ENCODE data around the gene CCDC102A. TPM values are rescaled to one million over a fixed set of nuclear protein-coding genes. Genes with fewer than 3 reads are reported as not detected.
A peak's percentile ranks its signal among the peaks of the same experiment; 100 is the strongest.

Gene CCDC102A
- total and polyA plus RNA-seq, 10 of the 15 experiments (the other 5 are each of a cell fraction or from before 2014, with no cell fraction given) = 0.03 to 5.9 (median 2.4) TPM

DNA sequence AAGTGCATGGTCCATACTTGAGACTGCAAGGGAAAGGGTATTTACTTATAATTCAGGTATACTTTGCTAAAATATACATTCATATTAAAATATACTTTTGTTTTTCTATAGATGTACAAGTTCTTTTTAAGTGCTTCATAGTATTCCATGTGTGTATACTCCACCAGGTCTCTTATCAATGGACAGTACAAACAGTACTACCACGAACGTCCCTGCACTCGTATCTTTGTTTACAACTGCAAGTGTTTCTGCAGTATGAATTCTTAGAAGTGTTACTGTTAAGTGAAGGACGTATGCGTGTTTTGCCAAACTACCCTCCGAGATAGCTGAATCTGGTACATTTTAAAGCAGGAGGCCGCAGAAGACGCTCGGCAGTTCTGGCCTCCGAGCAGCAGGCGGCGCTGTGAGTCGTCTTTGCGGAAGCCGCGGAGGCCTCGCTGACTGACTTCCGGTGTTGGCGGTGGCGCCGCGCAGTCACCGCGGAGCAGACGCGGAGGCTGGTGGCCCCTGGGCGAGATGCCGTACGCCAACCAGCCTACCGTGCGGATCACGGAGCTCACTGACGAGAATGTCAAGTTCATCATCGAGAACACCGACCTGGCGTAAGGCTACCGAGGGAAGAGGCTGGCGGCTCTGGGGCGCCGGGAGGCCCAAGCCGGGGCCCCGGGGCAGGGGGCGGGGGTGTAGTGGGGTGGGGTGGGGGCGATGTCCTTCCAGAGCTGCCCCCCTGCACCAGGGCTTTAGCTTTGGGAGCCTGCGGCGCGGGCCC is 74.0 kb downstream of the CCDC102A start, which contains the start of gene POLR2C (continued):
- TF ChIP-seq SUPT20H (IDR thresholded peaks at IDR 0.05; ENCODE audit: borderline replicate concordance, control insufficient read depth, low read depth, low read length) = no peak
- TF ChIP-seq, protein P1, sequence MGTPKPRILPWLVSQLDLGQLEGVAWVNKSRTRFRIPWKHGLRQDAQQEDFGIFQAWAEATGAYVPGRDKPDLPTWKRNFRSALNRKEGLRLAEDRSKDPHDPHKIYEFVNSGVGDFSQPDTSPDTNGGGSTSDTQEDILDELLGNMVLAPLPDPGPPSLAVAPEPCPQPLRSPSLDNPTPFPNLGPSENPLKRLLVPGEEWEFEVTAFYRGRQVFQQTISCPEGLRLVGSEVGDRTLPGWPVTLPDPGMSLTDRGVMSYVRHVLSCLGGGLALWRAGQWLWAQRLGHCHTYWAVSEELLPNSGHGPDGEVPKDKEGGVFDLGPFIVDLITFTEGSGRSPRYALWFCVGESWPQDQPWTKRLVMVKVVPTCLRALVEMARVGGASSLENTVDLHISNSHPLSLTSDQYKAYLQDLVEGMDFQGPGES (IDR thresholded peaks at IDR 0.05) = no peak
- peak; percentile 78 for TF ChIP-seq CREM (IDR thresholded peaks at IDR 0.05; ENCODE audit: low read depth)
- TF ChIP-seq KAT2A (conservative IDR thresholded peaks at IDR 0.05; ENCODE audit: control insufficient read depth, low read depth, low read length) = no peak
- TF ChIP-seq EGR1 (IDR thresholded peaks at IDR 0.05; ENCODE audit: borderline replicate concordance in 1 of 2, low read depth in 2 of 2, low read length in 2 of 2) = peak in 1 of 2 experiments; percentile 83; a peak in 2 of 3 replicates
- TF ChIP-seq SREBF1 (IDR thresholded peaks at IDR 0.05; ENCODE audit: low read length) = no peak
- peak; percentile 73; the same call in 1 of the 2 replicates for TF ChIP-seq TCF12 (IDR thresholded peaks at IDR 0.05; ENCODE audit: low read depth, low read length)
- peak; percentile 26 to 54; a peak in 2 of 4 replicates for TF ChIP-seq BHLHE40 (IDR thresholded peaks at IDR 0.05; ENCODE audit: borderline replicate concordance in 1 of 2, low read depth in 2 of 2, low read length in 1 of 2)
- TF ChIP-seq FOS (IDR thresholded peaks at IDR 0.05; ENCODE audit: borderline replicate concordance, extremely low read depth, insufficient read length) = no peak
- no peak for TF ChIP-seq ZNF622 (IDR thresholded peaks at IDR 0.05)
- TF ChIP-seq TCF3 (IDR thresholded peaks at IDR 0.05; ENCODE audit: borderline replicate concordance, insufficient read depth, low read depth, low read length) = peak; percentile 47; the same call in 1 of the 2 replicates
- no peak for TF ChIP-seq NR2C2 (IDR thresholded peaks at IDR 0.05; ENCODE audit: borderline replicate concordance, control insufficient read depth, insufficient read length, low read depth)
- TF ChIP-seq HDGF (IDR thresholded peaks at IDR 0.05) = no peak
- no peak for TF ChIP-seq SUZ12 (IDR thresholded peaks at IDR 0.05; ENCODE audit: unreplicated experiment)
- no peak for TF ChIP-seq CHD1 (IDR thresholded peaks at IDR 0.05; ENCODE audit: low read depth, low read length)
- no peak for TF ChIP-seq ATF7 (IDR thresholded peaks at IDR 0.05; ENCODE audit: low read depth)
- no peak for TF ChIP-seq MYB (IDR thresholded peaks at IDR 0.05; ENCODE audit: borderline replicate concordance, low read depth, low read length)
- TF ChIP-seq, protein P2, sequence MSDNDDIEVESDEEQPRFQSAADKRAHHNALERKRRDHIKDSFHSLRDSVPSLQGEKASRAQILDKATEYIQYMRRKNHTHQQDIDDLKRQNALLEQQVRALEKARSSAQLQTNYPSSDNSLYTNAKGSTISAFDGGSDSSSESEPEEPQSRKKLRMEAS (IDR thresholded peaks at IDR 0.05; ENCODE audit: low read depth, low read length) = no peak
- no peak for TF ChIP-seq STAT3 (IDR thresholded peaks at IDR 0.05; ENCODE audit: low read depth, low read length)
- TF ChIP-seq, protein P3, sequence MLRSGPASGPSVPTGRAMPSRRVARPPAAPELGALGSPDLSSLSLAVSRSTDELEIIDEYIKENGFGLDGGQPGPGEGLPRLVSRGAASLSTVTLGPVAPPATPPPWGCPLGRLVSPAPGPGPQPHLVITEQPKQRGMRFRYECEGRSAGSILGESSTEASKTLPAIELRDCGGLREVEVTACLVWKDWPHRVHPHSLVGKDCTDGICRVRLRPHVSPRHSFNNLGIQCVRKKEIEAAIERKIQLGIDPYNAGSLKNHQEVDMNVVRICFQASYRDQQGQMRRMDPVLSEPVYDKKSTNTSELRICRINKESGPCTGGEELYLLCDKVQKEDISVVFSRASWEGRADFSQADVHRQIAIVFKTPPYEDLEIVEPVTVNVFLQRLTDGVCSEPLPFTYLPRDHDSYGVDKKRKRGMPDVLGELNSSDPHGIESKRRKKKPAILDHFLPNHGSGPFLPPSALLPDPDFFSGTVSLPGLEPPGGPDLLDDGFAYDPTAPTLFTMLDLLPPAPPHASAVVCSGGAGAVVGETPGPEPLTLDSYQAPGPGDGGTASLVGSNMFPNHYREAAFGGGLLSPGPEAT (IDR thresholded peaks at IDR 0.05; ENCODE audit: low read depth) = peak; percentile 24; the same call in 1 of the 2 replicates
- TF ChIP-seq IRF4 (IDR thresholded peaks at IDR 0.05; ENCODE audit: low read depth, low read length) = no peak
- no peak for TF ChIP-seq BMI1 (IDR thresholded peaks at IDR 0.05; ENCODE audit: borderline replicate concordance)

Data from GM12878 (cell line).